ENCODE results near the gene NCKAP5. TPM values are rescaled to one million over a fixed set of nuclear protein-coding genes. Genes with fewer than 3 reads are reported as not detected.

The NCKAP5 gene
- total RNA-seq, 2 donors from 2014 or later = not detected

- H3K27ac Mint-ChIP-seq = no peak overlapping the region
- H3K4me3 Mint-ChIP-seq = no peak overlapping the region
- ATAC-seq (no peak), DNase-seq (no peak)
- no peaks in the 10 kb centered on the region for H3K4me1 Mint-ChIP-seq
- H3K27me3 Mint-ChIP-seq = no peaks in the 10 kb centered on the region
- no peaks in the 10 kb centered on the region for H3K36me3 Mint-ChIP-seq (ENCODE audit: low read depth)
- no peaks in the 10 kb centered on the region for H3K9me3 ChIP-seq (ENCODE audit: control insufficient read depth, low read length, poor library complexity, severe bottlenecking)
Observed at GRCh38 chr2:133197156-133197555, 371.1 kb downstream of the NCKAP5 start.

DNA sequence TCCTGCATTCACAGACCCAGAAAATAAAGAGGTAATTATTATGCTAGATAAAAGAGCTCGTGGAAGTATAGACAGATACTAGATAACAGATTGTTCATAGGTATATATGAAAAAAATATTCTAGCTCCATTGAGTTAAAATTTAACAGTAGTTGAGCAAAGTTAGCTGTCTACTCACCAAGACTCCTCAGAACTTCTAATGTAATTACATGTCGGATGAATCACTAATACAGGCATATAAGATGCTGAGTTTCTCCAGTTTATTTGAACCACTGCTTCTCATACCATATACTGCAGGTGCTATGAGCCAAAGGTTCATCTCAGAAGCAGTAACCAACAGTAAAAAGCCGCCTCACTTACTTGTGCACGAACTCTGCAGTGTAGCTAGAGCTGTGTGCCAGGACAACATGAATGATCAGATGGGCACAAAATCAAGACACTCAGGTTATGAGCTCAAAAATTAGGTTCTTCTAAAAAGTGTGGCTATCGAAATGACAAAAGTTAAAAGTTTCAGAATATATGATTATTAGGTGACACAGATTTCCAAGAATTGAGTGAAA is 373.4 kb downstream of the NCKAP5 start:
- DNase-seq = no peak
- no peak overlapping the region for H3K4me3 Mint-ChIP-seq
- H3K9me3 ChIP-seq (ENCODE audit: control insufficient read depth, low read length, poor library complexity, severe bottlenecking) = no peaks in the 10 kb centered on the region
- no peak overlapping the region for H3K27ac Mint-ChIP-seq
- no peaks in the 10 kb centered on the region for H3K27me3 Mint-ChIP-seq
- H3K36me3 Mint-ChIP-seq (ENCODE audit: low read depth) = no peaks in the 10 kb centered on the region
- no peaks in the 10 kb centered on the region for H3K4me1 Mint-ChIP-seq
- ATAC-seq = no peak

DNA sequence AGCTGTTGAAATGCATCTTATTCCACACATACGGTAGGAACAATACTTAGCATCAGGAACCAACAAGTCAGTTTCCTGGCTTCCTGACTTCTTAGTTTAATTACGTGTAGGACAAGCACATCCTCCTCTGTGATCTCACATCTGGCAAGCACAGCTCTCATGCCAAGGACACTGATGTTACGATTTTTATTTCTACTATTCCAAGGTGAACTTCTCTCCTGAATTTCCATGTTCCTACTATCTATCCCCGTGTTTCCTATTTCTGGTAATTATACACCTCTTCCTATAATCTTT is 374.0 kb downstream of the NCKAP5 start:
- H3K27me3 Mint-ChIP-seq = no peaks in the 10 kb centered on the region
- no peaks in the 10 kb centered on the region for H3K4me1 Mint-ChIP-seq
- H3K9me3 ChIP-seq (ENCODE audit: control insufficient read depth, low read length, poor library complexity, severe bottlenecking) = no peaks in the 10 kb centered on the region
- no peak overlapping the region for H3K27ac Mint-ChIP-seq
- no peak overlapping the region for H3K4me3 Mint-ChIP-seq
- ATAC-seq (no peak), DNase-seq (no peak)
- no peaks in the 10 kb centered on the region for H3K36me3 Mint-ChIP-seq (ENCODE audit: low read depth)

DNA sequence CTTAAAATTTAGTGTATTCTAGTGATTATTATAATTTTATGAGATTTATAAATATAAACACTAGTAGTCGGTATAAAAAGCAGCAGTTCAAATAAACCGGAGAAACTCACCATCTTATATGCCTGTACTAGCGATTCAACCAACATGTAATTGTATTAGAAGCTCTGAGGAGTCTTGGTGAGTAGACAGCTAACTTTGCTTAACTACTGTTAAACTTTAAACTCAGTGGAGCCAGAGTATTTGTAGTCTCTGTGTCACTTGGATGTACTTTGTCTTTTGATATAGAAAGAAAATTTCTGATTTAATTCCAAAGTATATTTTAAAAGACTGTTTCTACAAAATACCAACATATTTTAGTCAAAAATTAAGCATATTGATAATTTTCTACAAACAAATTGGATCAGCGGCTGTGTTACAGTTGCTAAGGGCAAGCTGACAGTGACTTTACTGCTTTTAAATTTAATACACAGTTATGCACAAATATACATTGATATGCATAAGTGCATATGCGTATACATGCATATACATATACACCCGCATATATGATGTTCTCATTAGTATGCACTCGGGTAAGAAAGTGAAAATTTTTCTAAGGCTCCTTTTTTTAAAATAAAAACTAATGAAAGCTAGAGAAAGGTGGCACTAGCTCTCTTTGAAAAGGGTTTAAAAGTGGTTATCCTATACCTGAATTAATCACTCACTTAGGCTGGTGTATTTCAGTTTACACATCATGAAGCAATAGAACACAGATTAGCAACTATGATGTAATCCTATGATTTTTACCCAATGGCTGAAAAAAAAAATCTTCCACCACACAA is 374.5 kb downstream of the NCKAP5 start:
- Mint-ChIP-seq H3K4me1 (no peaks in the 10 kb centered on the region), H3K27me3 (no peaks in the 10 kb centered on the region), H3K36me3 (ENCODE audit: low read depth) (no peaks in the 10 kb centered on the region), H3K4me3 (no peak overlapping the region), H3K27ac (no peak overlapping the region)
- DNase-seq (no peak), ATAC-seq (no peak)
- H3K9me3 ChIP-seq (ENCODE audit: control insufficient read depth, low read length, poor library complexity, severe bottlenecking) = no peaks in the 10 kb centered on the region

DNA sequence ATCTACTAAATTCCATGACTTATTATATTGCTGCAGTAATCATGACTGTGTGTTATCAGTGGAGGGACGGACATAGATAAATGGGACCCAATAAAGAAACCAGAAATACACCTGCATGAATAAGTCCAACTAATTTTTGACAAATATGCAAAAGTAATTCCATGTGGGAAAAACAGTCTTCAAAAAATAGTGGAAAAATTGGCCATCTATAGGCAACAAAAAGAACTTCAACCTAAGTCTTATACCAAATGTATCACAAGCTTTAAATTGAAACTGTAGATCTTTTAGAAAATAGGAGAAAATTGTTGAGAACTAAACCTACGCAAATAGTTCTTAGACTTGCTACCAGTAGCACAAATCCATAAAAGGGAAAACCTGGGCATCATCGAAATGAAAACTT is 376.2 kb downstream of the NCKAP5 start:
- Mint-ChIP-seq H3K4me3 (no peak overlapping the region), H3K36me3 (ENCODE audit: low read depth) (no peaks in the 10 kb centered on the region), H3K4me1 (no peaks in the 10 kb centered on the region), H3K27ac (no peak overlapping the region), H3K27me3 (no peaks in the 10 kb centered on the region)
- no peak for DNase-seq
- no peaks in the 10 kb centered on the region for H3K9me3 ChIP-seq (ENCODE audit: control insufficient read depth, low read length, poor library complexity, severe bottlenecking)
- no peak for ATAC-seq

- Mint-ChIP-seq H3K36me3 (ENCODE audit: low read depth) (no peaks in the 10 kb centered on the region), H3K27me3 (no peaks in the 10 kb centered on the region), H3K4me1 (no peaks in the 10 kb centered on the region), H3K27ac (no peak overlapping the region), H3K4me3 (no peak overlapping the region)
- no peak for DNase-seq
- no peaks in the 10 kb centered on the region for H3K9me3 ChIP-seq (ENCODE audit: control insufficient read depth, low read length, poor library complexity, severe bottlenecking)
- ATAC-seq = no peak
Observed at GRCh38 chr2:133177196-133177595, 391.1 kb downstream of the NCKAP5 start.

DNA sequence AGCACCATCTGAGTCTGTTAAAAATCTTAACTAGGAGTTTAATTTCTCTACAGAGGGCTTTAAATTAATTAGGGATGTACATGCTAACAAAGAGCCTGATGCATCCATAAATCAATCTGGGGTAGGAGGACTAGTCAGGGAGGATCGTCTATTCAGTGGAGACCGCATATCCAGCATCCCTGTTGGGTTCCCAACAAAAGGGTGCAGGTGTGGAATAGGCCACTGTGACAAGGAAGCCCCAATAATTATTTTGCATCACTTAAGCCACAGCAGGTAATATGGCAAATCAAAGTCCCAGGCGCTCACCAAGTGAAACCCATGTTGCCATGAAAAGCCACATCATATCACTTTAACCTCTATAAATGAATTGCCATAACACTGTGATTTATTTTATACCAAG is 392.3 kb downstream of the NCKAP5 start:
- Mint-ChIP-seq H3K4me3 (no peak overlapping the region), H3K4me1 (no peaks in the 10 kb centered on the region), H3K27ac (no peak overlapping the region), H3K36me3 (ENCODE audit: low read depth) (no peaks in the 10 kb centered on the region), H3K27me3 (no peaks in the 10 kb centered on the region)
- ATAC-seq = no peak
- no peak for DNase-seq
- no peaks in the 10 kb centered on the region for H3K9me3 ChIP-seq (ENCODE audit: control insufficient read depth, low read length, poor library complexity, severe bottlenecking)

DNA sequence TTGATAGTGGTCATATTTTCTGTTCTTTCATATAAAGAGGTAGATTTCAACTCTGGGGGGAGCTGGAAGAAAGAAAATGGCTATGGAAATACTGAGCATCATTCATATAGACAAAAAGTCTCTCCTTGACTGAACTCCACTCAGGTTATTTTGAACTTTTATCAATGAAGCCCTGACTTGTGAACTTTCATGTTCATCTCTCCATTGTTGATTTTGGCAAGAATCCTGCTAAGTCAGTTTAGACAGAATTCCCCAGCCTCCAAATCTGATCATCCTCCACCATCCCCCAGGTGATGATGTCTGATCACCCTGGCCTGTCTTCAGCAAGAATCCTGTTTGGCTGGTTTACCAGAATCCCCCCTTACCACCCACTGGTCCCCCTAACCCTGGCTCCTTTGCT is 395.0 kb downstream of the NCKAP5 start:
- Mint-ChIP-seq H3K27ac (no peak overlapping the region), H3K36me3 (ENCODE audit: low read depth) (no peaks in the 10 kb centered on the region), H3K4me3 (no peak overlapping the region), H3K4me1 (no peaks in the 10 kb centered on the region), H3K27me3 (no peaks in the 10 kb centered on the region)
- DNase-seq (no peak), ATAC-seq (no peak)
- H3K9me3 ChIP-seq (ENCODE audit: control insufficient read depth, low read length, poor library complexity, severe bottlenecking) = no peaks in the 10 kb centered on the region

- Mint-ChIP-seq H3K27me3 (no peaks in the 10 kb centered on the region), H3K4me3 (no peak overlapping the region), H3K36me3 (ENCODE audit: low read depth) (no peaks in the 10 kb centered on the region), H3K4me1 (no peaks in the 10 kb centered on the region), H3K27ac (no peak overlapping the region)
- no peak for DNase-seq
- H3K9me3 ChIP-seq (ENCODE audit: control insufficient read depth, low read length, poor library complexity, severe bottlenecking) = no peaks in the 10 kb centered on the region
- ATAC-seq = no peak
Observed at GRCh38 chr2:133171393-133172004, 396.8 kb downstream of the NCKAP5 start.

- no peak overlapping the region for H3K27ac Mint-ChIP-seq
- H3K4me1 Mint-ChIP-seq = no peaks in the 10 kb centered on the region
- ATAC-seq (no peak), DNase-seq (no peak)
- H3K36me3 Mint-ChIP-seq (ENCODE audit: low read depth) = no peaks in the 10 kb centered on the region
- no peak overlapping the region for H3K4me3 Mint-ChIP-seq
- no peaks in the 10 kb centered on the region for H3K27me3 Mint-ChIP-seq
- H3K9me3 ChIP-seq (ENCODE audit: control insufficient read depth, low read length, poor library complexity, severe bottlenecking) = no peaks in the 10 kb centered on the region
Observed at GRCh38 chr2:133169274-133169912, 398.9 kb downstream of the NCKAP5 start.

DNA sequence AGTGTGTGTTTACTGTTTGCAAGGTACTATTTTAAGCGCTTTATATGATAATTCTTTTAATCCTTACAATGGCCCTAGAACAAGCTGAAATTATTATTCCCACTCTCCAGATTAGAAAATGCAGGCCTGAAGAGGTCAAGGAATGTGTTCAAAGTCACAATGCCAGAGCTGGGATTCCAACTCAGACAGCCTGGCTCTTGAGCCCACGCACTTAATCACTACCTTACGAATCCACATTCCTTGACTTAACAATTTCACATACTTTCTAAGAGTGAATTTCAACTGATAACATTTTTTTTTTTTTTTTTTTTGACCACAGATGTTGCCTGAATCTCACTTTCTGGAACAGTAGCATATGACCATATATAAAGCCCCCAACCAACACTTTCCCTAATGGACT is 400.3 kb downstream of the NCKAP5 start:
- ATAC-seq (no peak), DNase-seq (no peak)
- Mint-ChIP-seq H3K36me3 (ENCODE audit: low read depth) (no peaks in the 10 kb centered on the region), H3K27me3 (no peaks in the 10 kb centered on the region), H3K27ac (no peak overlapping the region), H3K4me3 (no peak overlapping the region), H3K4me1 (no peaks in the 10 kb centered on the region)
- H3K9me3 ChIP-seq (ENCODE audit: control insufficient read depth, low read length, poor library complexity, severe bottlenecking) = no peaks in the 10 kb centered on the region

DNA sequence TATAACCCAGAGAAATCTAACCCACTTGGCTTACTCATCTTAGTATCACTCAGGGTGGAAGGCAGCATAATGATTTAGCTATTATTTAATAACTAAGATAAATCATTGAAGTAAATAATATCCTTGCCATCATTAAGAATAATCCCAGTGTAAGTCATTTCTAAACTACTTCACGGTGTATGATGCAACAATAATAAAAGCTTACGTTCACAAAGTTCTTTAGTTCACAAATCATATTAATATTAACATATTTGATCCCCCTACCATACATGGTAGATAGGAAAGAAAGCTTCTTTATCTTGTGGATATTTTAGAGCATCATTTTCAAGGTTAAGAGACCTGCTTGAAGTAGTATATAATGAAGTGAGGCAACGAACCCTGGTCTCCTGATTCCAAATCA is 401.0 kb downstream of the NCKAP5 start:
- H3K27ac Mint-ChIP-seq = no peak overlapping the region
- H3K36me3 Mint-ChIP-seq (ENCODE audit: low read depth) = no peaks in the 10 kb centered on the region
- DNase-seq = no peak
- no peak overlapping the region for H3K4me3 Mint-ChIP-seq
- ATAC-seq = no peak
- H3K4me1 Mint-ChIP-seq = no peaks in the 10 kb centered on the region
- H3K9me3 ChIP-seq (ENCODE audit: control insufficient read depth, low read length, poor library complexity, severe bottlenecking) = no peaks in the 10 kb centered on the region
- H3K27me3 Mint-ChIP-seq = no peaks in the 10 kb centered on the region

DNA sequence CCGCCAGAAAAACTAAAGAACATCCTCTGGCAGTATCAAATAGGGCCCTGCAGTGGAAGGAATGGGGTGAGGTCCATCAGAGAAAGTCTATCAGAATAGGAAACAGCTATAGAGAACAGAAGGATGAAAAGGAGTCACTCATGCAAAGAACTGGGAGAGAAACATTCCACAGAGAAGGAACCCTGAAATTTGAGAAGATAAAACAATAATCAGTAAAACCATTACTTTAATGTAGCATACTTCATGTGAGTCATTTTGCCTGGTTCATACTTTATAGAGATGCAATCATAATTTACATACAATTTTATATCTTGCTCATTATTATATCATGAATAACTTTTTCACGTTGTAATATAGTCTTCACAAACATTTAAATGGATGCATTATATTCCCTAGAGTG is 402.2 kb downstream of the NCKAP5 start:
- H3K36me3 Mint-ChIP-seq (ENCODE audit: low read depth) = no peaks in the 10 kb centered on the region
- no peaks in the 10 kb centered on the region for H3K4me1 Mint-ChIP-seq
- no peak overlapping the region for H3K4me3 Mint-ChIP-seq
- H3K9me3 ChIP-seq (ENCODE audit: control insufficient read depth, low read length, poor library complexity, severe bottlenecking) = no peaks in the 10 kb centered on the region
- DNase-seq (no peak), ATAC-seq (no peak)
- H3K27ac Mint-ChIP-seq = no peak overlapping the region
- no peaks in the 10 kb centered on the region for H3K27me3 Mint-ChIP-seq

All from T-helper 17 cell (primary cell).